DMS114 treated with DMSO at 0.1 percent for 48 hours (cell line): Measurements from ENCODE around the gene ZZZ3.
"Not testable (repeated sequence)": the region's sequence is repeated elsewhere in the genome, so short reads cannot be mapped to it uniquely, and the experiment has no call there.

Experiments
- DNase-seq: peaks from one replicate; lab custom pipeline; 2025; ENCODE audit not compliant: unreplicated experiment; lab: John Stamatoyannopoulos, UW

ZZZ3 gene

GRCh38 chr1:77671836-77672235, 10.6 kb downstream of the ZZZ3 start:
- DNase-seq, result no peak

- DNase-seq, result no peak
Observed at GRCh38 chr1:77670330-77670729, 12.1 kb downstream of the ZZZ3 start.

GRCh38 chr1:77668924-77669449, 13.5 kb downstream of the ZZZ3 start:
- DNase-seq, result no peak

GRCh38 chr1:77664939-77665516, 17.4 kb downstream of the ZZZ3 start:
- no peak for DNase-seq

- DNase-seq, result no peak
Observed at GRCh38 chr1:77661696-77662095, 20.8 kb downstream of the ZZZ3 start.

- no peak for DNase-seq
Observed at GRCh38 chr1:77659879-77660593, 22.4 kb downstream of the ZZZ3 start.

GRCh38 chr1:77658271-77658670, 24.2 kb downstream of the ZZZ3 start:
- no peak for DNase-seq

GRCh38 chr1:77655431-77655974, 27.0 kb downstream of the ZZZ3 start:
- no peak for DNase-seq

GRCh38 chr1:77652970-77653516, 29.4 kb downstream of the ZZZ3 start:
- no peak for DNase-seq

- no peak for DNase-seq
Observed at GRCh38 chr1:77652268-77652667, 30.2 kb downstream of the ZZZ3 start.

GRCh38 chr1:77649127-77649526, 33.3 kb downstream of the ZZZ3 start:
- no peak for DNase-seq

- not testable (repeated sequence) for DNase-seq
Observed at GRCh38 chr1:77646224-77646623, 36.2 kb downstream of the ZZZ3 start.

- no peak for DNase-seq
Observed at GRCh38 chr1:77643456-77643855, 39.0 kb downstream of the ZZZ3 start.

GRCh38 chr1:77642941-77643340, 39.5 kb downstream of the ZZZ3 start:
- no peak for DNase-seq

GRCh38 chr1:77642196-77642595, 40.3 kb downstream of the ZZZ3 start:
- no peak for DNase-seq

- no peak for DNase-seq
Observed at GRCh38 chr1:77639557-77640069, 42.8 kb downstream of the ZZZ3 start.

- DNase-seq, result no peak
Observed at GRCh38 chr1:77639056-77639455, 43.4 kb downstream of the ZZZ3 start.

- no peak for DNase-seq
Observed at GRCh38 chr1:77636864-77637263, 45.6 kb downstream of the ZZZ3 start.
